Measurements from ENCODE around the gene PITPNM3.

PITPNM3 gene

GRCh38 chr17:6525141-6525540 lies 31.2 kb downstream of the PITPNM3 start:
- no peak for DNase-seq

- DNase-seq = no peak
Measured at GRCh38 chr17:6524520-6524919, 31.8 kb downstream of the PITPNM3 start.

- DNase-seq = no peak
Measured at GRCh38 chr17:6523809-6524355, 32.5 kb downstream of the PITPNM3 start.

- no peak for DNase-seq
Measured at GRCh38 chr17:6523330-6523729, 33.0 kb downstream of the PITPNM3 start.

GRCh38 chr17:6521586-6521985 lies 34.8 kb downstream of the PITPNM3 start:
- no peak for DNase-seq

- DNase-seq = no peak
Measured at GRCh38 chr17:6517062-6517461, 39.3 kb downstream of the PITPNM3 start.

GRCh38 chr17:6514371-6514770 lies 42.0 kb downstream of the PITPNM3 start:
- no peak for DNase-seq

- DNase-seq = no peak
Measured at GRCh38 chr17:6512552-6512951, 43.8 kb downstream of the PITPNM3 start.

- no peak for DNase-seq
Measured at GRCh38 chr17:6510321-6510977, 45.9 kb downstream of the PITPNM3 start.

GRCh38 chr17:6509921-6510320 lies 46.4 kb downstream of the PITPNM3 start:
- DNase-seq = no peak

- DNase-seq = no peak
Measured at GRCh38 chr17:6509031-6509771, 47.2 kb downstream of the PITPNM3 start.

- DNase-seq = no peak
Measured at GRCh38 chr17:6508519-6509030, 47.8 kb downstream of the PITPNM3 start.

- DNase-seq = no peak
Measured at GRCh38 chr17:6508016-6508415, 48.3 kb downstream of the PITPNM3 start.

- no peak for DNase-seq
Measured at GRCh38 chr17:6507535-6507934, 48.8 kb downstream of the PITPNM3 start.

GRCh38 chr17:6506679-6507231 lies 49.6 kb downstream of the PITPNM3 start:
- no peak for DNase-seq

- DNase-seq = no peak
Measured at GRCh38 chr17:6505425-6506142, 50.8 kb downstream of the PITPNM3 start.

- DNase-seq = no peak
Measured at GRCh38 chr17:6503641-6504195, 52.6 kb downstream of the PITPNM3 start.

GRCh38 chr17:6502871-6503509 lies 53.4 kb downstream of the PITPNM3 start:
- DNase-seq = no peak

- no peak for DNase-seq
Measured at GRCh38 chr17:6502142-6502541, 54.2 kb downstream of the PITPNM3 start.

- DNase-seq = no peak
Measured at GRCh38 chr17:6501359-6501758, 55.0 kb downstream of the PITPNM3 start.

GRCh38 chr17:6498901-6499540 lies 57.3 kb downstream of the PITPNM3 start:
- no peak for DNase-seq

GRCh38 chr17:6498356-6498755 lies 58.0 kb downstream of the PITPNM3 start:
- no peak for DNase-seq
